ENCODE results near the gene LEMD2. TPM values are rescaled to one million over a fixed set of nuclear protein-coding genes. Genes with fewer than 3 reads are reported as not detected.

LEMD2 gene
- total and polyA plus RNA-seq, 9 of the 15 experiments (the other 6 are each of a cell fraction or from before 2014, with no cell fraction given) = 0.32 to 46.3 (median 30.8) TPM

DNA sequence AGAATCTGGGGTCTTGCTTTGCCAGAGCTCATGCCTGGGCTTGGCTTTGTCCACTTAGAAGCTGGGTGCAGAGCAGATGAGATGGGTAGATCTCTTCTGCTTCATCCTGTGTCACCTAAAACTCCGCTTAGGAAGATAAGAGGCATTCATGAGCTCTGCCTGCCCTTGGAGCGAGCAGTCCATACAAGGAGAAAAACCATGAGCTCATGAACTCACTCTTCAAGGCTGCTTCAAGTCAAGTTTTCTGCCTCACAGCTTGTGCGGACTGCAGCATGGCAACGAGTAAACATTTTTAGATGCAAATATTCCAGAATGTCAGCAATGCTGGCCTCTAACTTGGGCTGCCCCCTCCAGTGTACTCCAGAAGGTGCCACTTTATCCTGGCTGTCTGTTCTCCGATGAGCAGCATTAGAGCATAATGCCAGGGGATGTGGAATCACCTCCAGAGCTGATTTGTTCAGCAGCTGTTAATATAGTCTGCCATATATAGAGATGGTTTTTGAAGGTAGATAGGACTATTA is 66.8 kb downstream of the LEMD2 start:
- Histone ChIP-seq H3K9me1 (ENCODE audit: control insufficient read depth, insufficient read depth, low read length) (no peaks in the 10 kb centered on the region), H3K4me3 (no peak overlapping the region), H2AFZ (ENCODE audit: low read depth, low read length) (no peak overlapping the region), H3K27me3 (ENCODE audit: control insufficient read depth in 2 of 2, insufficient read depth in 2 of 2, low read length in 2 of 2) (peaks cover 57 to 83% of the 10 kb centered on the region in 2 experiments), H3K36me3 (ENCODE audit: control insufficient read depth, insufficient read depth, low read length) (no peaks in the 10 kb centered on the region), H3K4me1 (replicated peaks in 1 of 2; ENCODE audit: control insufficient read depth in 2 of 2, insufficient read depth in 2 of 2, low read length in 2 of 2) (no peaks in the 10 kb centered on the region), H3K4me2 (ENCODE audit: insufficient read depth, low read length) (no peak overlapping the region), H3K27ac (ENCODE audit: extremely low read depth, low read depth, low read length) (no peak overlapping the region), H3K9me3 (replicated peaks; ENCODE audit: control insufficient read depth, insufficient read depth, low read depth, low read length) (no peaks in the 10 kb centered on the region), H4K20me1 (replicated peaks; ENCODE audit: control insufficient read depth, insufficient read depth, low read length) (0 out of 2 replicates have a peak, but pooled peaks cover 4% of the 10 kb centered on the region), H3K9ac (ENCODE audit: insufficient read depth in 1 of 2, low read depth in 2 of 2, low read length in 2 of 2) (no peak overlapping the region), H3K79me2 (ENCODE audit: control insufficient read depth, insufficient read depth, low read length) (no peaks in the 10 kb centered on the region)
- FAIRE-seq = no peak
- WGBS (ENCODE audit: insufficient coverage, low coverage, missing lambda C conversion rate) = 0% methylated on average over 5 of the region's 5 CpGs
- in situ Hi-C loops (cut with MboI) = no loop called here
- BruUV-seq (replicated peaks) = no TSS peak
- POLR2A ChIA-PET = interaction anchor here (0.6 to 3.5 kb wide), 6 partner anchors 11 to 696 kb away, joined by 3 to 14 read pairs (median 4); partner anchors contain the start of gene UQCC2
- DNase-seq (ENCODE audit: extremely low read depth in 1 of 4, low spot score in 3 of 4) = no peak
- TF ChIP-seq, protein P1, sequence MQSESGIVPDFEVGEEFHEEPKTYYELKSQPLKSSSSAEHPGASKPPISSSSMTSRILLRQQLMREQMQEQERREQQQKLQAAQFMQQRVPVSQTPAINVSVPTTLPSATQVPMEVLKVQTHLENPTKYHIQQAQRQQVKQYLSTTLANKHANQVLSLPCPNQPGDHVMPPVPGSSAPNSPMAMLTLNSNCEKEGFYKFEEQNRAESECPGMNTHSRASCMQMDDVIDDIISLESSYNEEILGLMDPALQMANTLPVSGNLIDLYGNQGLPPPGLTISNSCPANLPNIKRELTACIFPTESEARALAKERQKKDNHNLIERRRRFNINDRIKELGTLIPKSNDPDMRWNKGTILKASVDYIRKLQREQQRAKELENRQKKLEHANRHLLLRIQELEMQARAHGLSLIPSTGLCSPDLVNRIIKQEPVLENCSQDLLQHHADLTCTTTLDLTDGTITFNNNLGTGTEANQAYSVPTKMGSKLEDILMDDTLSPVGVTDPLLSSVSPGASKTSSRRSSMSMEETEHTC (IDR thresholded peaks at IDR 0.05) = no peak
- TF ChIP-seq MXI1 (IDR thresholded peaks at IDR 0.05; ENCODE audit: low read depth, low read length) (no peak), PRPF4 (IDR thresholded peaks at IDR 0.05; ENCODE audit: insufficient read depth, low read depth, low read length, poor library complexity, severe bottlenecking) (no peak), CEBPG (CRISPR knock-in tag; IDR thresholded peaks at IDR 0.05) (no peak), CEBPG (tag; conservative IDR thresholded peaks at IDR 0.05 in 1 of 2, IDR thresholded peaks at IDR 0.05 in 1 of 2) (no peak), THRAP3 (IDR thresholded peaks at IDR 0.05; ENCODE audit: borderline replicate concordance) (no peak), DACH1 (IDR thresholded peaks at IDR 0.05; ENCODE audit: partially characterized antibody) (no peak), PHF20 (IDR thresholded peaks at IDR 0.05; ENCODE audit: partially characterized antibody) (no peak), TBP (optimal IDR thresholded peaks at IDR 0.05; ENCODE audit: low read depth, low read length) (no peak)
- TF ChIP-seq, protein P2, sequence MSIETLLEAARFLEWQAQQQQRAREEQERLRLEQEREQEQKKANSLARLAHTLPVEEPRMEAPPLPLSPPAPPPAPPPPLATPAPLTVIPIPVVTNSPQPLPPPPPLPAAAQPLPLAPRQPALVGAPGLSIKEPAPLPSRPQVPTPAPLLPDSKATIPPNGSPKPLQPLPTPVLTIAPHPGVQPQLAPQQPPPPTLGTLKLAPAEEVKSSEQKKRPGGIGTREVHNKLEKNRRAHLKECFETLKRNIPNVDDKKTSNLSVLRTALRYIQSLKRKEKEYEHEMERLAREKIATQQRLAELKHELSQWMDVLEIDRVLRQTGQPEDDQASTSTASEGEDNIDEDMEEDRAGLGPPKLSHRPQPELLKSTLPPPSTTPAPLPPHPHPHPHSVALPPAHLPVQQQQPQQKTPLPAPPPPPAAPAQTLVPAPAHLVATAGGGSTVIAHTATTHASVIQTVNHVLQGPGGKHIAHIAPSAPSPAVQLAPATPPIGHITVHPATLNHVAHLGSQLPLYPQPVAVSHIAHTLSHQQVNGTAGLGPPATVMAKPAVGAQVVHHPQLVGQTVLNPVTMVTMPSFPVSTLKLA (conservative IDR thresholded peaks at IDR 0.05) = no peak
- no peak for ATAC-seq
- CTCF ChIA-PET (ENCODE audit: low intra/inter-chr PET ratio) = no interaction called here
- intact Hi-C loops (cut with micrococcal nuclease) = no loop called here

All from K562 (cell line).